HG03575 (cell line): Measurements from ENCODE around the gene PPFIBP1.
A peak's percentile ranks its signal among the peaks of the same experiment; 100 is the strongest.
"Not testable (repeated sequence)": the region's sequence is repeated elsewhere in the genome, so short reads cannot be mapped to it uniquely, and the experiment has no call there.

Source experiments
- ATAC-seq: cut with Tn5 transposase; IDR thresholded peaks from one replicate; pipeline ENCODE4 v1.9.1; 2021; ENCODE audit not compliant: unreplicated experiment, insufficient number of reproducible peaks, low FRiP score; ENCODE audit errors: extremely low read depth

Gene PPFIBP1

DNA sequence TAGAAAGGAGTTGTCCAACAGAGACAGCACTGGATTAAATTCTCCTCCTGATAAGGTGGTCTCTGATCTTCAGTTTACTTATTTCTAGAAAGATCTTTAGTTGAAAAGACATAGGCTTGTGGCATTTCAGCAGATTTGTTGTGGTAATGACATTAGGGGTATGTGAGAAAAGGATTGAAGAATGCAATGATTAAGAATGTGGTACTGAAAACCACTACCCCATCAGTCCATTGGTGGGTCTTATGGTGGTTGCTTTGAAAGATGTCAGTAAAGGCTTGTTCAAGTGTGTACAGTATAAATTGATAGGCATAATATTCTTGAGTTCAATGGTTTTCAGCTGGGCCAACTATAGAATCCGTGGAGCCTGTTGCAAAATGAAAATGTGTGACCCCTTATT lies 10.8 kb downstream of the PPFIBP1 start:
- ATAC-seq: peak; percentile 2

DNA sequence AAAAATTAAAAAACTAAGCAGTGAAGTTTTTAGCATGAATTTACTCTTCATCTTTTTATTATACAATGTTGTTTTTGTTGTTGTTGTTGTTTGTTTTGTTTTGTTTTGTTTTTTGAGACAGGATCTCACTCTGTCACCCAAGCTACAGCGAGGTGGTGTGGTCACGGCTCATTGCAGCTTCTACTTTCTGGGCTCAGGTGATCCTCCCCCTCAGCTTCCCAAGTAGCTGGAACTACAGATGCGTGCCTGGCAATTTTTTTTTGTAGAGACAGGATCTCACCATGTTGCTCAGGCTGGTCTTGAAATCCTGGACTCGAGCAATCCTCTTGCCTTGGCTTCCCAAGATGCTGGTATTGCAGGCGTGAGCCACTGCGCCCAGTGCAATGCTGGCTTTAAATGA lies 11.3 kb downstream of the PPFIBP1 start:
- no peak for ATAC-seq

DNA sequence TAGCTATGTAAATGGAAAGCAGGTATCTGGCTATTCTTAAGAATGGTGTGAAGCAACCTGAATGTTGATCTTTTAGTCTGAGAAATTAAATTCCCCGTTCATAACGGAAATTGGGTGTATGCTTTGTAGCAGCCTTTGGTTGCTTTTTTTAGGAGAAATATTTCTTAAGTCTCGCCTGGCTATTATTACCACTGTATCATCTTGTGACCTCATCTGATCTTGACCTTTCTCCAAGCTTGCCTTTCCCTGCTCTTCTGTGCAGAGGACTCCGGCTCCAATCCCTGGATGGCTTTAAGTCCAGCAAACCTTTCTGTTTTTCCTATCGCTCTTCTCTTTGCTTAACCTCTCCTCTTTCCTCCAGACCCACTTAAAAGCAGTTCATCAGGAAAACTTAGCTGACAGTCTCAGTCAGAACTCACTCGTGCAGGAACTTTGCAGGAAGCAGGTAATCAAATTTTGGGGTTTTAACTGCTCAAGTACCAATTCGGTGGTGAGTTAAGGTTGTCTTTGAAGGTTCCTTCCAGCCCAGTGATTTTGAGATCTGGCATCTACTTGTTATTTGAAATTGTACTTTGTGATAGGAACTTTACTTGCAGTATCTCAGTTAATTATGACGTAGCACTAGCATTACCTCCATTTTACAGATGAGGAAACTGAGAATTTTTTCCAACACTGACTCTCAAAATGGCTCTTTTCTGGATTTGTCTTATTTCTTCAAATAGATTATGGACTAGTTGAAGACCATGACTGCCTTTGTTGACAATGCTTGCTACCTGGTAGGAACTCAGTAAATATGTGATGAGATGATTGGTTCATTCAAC lies 14.1 kb downstream of the PPFIBP1 start:
- ATAC-seq: no peak

DNA sequence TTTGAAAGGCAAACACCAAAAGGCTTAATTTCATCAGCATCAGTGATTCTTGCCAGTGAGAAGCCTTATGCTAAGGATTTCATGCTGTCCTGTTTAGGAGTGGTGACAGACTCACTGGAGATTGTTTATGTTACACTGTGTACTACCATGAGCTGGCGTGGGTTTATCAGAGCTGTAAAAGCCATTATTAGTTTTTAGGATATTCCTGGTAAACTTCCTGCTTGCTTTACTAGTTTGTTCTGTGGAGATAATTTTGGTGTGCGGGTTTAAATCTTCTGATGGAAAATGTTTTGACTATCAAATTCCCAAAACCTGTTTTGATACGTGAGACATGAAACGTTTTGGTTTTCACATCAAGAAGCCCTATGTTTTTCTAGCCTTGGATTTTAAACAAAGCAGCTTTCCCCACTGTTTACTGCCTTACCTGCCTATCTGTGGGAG lies 15.2 kb downstream of the PPFIBP1 start:
- no peak for ATAC-seq

DNA sequence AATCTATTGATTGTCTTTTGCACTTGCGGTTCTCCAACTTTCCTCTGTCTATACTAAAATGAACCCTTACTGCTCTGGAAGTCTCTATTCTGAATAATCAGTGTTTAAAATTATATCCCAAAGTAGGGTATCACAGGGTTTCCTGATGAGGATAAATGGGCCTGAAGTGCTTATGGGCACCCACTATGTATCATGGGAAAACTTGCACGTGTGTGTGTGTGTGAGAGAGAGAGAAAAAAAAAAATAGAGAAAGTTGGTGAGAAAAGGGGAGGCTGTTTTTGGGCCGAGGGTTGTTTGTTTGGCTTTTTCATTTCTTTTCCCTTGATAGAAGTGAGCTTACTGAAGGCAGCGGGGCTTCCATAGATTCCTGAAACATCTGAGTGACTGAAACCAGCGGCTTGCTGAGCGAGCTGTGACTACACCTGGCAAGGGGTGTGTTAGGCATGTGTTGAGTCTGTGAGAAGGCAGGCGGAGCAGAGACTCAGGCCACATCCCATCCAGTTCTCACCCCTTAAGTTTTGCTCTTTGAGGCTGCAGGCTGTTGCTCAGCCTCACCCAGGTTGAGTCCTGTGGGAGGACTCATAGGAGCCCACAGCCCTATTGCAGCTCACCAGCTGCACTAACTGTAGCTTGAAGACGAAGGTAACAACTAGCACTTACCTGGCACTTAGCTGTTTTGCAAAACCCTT lies 17.2 kb downstream of the PPFIBP1 start:
- ATAC-seq: no peak

DNA sequence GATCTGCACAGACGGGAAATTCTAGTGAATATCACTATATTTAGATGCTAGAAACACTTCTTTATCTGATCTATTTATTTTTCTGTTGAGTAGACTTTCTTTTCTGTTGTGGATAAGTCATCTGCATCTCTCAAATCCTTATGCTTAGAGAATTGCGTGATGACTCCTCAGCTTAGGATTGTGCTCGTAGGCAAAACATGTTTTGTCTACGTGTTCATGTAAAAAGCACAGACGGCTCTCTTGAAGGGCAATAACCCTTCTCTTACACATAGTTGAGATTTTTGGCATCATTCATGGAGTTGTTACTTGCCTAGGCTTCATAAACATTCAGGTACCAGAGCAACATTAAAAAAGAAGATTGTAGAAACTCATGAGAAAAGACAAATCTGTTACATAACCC lies 18.6 kb downstream of the PPFIBP1 start:
- no peak for ATAC-seq

DNA sequence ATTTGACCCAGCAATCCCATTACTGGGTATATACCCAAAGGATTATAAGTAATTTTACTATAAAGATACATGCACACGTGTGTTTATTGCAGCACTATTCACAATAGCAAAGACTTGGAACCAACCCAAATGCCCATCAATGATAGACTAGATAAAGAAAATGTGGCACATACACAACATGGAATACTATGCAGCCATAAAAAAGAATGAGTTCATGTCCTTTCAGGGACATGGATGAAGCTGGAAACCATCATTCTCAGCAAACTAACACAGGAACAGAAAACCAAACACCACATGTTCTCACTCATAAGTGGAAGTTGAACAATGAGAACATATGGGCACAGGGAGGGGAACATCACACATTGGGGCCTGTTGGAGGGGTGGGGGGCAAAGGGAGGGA lies 20.9 kb downstream of the PPFIBP1 start:
- not testable (repeated sequence) for ATAC-seq

DNA sequence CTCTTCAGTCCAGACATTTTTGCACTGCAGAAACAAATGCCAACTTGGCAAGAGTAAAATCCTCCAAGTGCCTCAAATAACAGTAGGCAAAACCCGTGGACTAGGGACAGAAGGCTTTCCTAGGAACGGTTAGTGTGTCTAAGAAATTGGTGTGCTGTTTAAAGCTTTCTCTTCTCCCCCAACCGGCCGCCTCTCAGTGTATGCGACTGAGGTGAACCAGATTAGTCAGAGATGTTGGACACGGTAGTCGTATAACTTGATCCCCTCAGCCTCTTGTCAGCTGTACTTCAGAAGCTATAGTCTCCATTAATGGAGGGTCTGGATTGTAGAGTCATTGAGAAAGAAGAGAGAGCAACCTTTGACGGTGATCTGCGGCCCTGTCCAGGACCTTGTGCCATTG lies 21.7 kb downstream of the PPFIBP1 start:
- no peak for ATAC-seq

DNA sequence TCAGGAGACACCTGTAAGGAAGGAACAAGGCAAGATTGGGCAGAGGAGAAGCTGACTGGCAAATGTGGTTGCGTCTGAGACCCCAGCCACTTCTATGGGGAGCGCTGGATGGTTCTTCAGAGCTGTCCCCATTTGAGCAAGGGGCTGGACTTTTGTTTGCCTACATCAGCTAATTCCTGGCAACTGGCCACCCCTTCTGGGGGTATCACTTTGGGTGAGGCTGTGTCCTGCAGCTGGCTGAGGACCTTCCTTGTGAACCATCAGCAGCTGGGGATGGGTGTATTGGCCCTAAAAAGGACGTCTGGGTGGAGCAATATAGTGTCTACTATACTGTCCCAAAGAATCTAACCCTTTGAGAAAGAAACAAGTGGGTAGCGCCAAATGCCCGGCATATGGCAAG lies 23.6 kb downstream of the PPFIBP1 start:
- no peak for ATAC-seq

DNA sequence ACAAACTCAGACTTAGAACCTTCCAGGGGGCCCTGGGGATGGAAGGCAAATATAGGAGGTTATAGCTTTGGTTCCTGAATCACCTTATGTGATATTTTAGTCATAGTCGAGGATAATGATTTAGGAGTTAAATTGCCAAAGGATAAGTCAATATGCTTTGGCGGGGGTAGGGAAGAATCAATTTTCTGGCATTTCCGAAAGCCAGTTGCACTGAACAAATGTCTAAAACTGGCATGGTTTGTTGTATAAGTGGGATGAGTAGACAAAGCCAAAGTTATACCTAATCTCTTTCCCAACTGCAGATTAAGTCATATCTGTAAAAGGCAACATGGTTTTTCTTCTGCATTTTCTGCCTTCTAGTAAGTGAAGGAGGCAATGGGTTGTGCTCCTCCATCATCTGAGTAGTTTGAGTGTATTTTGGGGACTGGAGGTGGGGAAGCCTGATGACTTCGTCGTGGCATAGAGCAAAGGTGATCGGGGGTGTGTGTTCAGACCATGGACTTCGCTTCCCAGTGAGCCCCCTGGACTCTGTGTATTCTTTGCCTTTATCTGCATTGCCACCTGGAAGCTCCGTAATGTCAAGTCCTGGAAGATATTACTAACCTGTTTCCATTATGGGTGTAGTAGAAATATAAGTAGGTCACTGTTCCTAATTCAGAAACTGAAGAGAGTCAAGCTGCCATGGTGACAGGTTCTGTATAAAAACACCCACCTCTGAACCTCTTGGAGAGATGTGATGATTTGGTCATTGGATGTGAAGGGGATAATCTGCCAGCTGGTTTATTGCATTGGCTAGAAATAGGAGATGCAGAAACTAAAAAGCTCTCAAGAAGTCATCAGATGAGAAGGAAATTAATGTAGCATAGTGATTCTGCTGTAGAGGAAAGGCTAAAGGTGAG lies 24.5 kb downstream of the PPFIBP1 start:
- no peak for ATAC-seq

DNA sequence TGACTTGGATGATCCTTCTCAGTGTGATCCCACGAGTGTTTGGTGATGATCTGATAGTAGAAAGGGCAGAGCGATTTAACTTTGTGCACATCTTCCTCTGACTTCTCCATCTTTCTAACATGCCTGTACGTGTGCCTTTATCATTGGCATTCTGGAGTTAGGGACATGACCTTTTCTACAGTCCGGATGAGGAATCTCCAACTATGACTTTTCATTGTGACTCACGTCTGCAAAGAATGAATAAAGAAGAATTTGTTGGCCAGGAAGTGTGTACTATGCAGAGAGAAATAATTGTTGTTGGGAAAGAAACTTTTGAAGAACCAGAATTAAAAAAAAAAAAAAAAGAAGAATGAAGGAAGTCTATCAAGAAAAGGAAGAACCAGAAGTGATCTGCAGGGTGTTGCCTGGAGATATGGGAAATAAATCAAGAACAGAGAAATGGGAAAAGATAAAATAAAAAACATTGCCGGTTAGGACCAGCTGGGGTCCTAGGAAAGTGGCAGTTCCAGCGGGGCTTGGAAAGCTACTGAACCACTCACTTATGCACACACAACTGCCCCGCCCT lies 25.3 kb downstream of the PPFIBP1 start:
- no peak for ATAC-seq

DNA sequence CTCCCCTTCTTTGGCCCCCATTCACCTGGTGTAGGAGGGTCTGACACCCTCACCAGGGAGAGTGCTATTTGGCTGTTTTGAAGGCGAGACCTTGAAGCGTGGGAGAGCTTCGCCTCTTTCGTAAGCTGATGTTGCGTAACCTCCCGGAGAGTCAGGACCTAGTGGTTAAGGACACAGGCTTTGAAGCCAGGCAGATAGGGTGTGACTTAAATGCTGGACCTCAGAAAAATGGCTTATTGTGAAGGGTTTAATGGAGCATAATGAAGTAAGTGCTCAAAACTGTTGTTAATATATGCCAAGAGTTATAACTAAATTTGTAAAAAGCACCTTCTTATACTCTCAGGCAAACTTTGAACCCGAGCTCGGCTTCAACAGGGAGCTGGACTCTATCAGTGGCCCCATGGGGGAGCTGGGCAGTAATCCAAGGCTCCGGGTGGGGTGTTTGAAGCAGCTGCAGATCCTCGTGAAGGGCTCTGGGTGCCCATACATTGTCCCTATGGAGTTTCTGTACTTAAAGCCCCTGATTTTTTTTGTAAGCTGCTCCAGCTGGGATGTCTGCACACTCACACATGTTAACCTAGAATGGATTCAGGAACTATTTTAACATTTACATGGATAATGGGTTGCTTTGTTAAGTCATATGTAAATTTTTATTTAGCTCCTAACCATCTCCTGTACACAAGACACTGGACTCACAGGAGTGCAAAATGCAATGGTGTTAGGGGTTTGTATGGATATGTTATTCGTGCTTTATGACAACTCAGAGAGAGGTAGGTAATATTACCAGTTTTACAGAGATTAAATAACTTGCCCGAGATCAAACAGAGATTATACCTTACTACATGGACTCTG lies 26.0 kb downstream of the PPFIBP1 start:
- ATAC-seq: no peak

DNA sequence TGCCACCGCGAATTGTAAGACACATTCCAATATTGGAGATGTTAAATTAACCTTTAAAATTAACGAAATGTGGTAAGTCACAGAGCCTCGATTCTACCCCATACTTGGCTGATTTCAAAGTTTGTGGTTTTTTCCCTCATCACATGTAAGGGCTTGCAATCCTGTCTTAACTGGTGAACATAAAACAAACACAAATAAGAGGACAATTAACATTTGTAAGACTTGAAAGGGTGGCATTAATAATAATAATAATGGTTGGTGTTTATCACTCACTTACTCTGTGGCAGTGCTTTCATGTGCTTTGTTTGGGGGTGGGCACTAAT lies 26.6 kb downstream of the PPFIBP1 start:
- ATAC-seq: no peak

DNA sequence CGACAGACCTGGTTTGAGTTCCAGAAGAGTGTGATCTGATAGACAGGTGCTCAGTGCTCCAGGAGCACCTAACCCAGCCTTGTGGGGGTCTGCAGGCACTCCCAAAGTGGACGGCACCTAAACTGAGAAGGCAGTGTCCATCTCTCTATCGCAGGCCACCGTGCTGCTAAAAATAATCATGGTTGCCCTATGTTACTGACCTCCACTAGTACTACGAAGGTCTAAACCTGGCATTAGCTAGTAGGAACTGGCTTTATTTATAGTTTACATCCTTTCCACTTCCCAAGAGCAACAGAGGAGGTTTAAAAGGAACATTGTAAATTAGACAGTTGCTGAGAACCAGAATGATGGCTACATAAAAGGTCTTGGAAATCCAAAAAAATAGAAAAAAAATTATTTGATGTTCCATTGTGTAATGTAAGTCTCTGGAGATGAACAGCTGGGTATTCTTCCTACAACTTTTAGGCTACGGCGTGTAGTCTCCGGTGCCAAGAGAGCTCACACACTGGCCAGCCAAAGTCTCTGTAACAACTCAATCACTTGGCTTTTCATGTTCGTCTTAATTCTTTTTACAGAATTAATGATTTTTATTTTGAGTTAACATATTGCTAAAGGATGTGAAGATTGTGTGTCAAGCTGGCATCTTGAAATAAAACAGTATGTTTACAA lies 27.3 kb downstream of the PPFIBP1 start:
- no peak for ATAC-seq

DNA sequence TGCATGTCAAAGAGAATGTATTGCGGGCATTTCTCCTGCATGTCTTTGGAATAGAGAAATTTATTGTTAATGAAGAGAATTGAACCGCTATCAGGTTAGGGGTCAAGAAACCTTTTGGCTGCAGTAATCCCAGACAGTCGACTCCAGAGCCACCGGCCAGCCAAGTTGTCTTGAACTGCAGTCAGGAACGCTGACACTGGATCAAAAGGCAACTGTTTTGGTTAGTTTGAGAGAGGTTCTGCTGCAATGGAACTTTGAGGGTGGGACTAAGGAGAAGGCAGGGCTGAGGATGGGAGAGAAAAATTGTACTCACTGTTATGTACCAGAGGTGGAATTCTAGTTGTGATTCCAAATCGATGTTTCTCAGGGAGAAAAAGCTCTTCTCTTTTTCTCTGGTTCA lies 28.2 kb downstream of the PPFIBP1 start:
- no peak for ATAC-seq

DNA sequence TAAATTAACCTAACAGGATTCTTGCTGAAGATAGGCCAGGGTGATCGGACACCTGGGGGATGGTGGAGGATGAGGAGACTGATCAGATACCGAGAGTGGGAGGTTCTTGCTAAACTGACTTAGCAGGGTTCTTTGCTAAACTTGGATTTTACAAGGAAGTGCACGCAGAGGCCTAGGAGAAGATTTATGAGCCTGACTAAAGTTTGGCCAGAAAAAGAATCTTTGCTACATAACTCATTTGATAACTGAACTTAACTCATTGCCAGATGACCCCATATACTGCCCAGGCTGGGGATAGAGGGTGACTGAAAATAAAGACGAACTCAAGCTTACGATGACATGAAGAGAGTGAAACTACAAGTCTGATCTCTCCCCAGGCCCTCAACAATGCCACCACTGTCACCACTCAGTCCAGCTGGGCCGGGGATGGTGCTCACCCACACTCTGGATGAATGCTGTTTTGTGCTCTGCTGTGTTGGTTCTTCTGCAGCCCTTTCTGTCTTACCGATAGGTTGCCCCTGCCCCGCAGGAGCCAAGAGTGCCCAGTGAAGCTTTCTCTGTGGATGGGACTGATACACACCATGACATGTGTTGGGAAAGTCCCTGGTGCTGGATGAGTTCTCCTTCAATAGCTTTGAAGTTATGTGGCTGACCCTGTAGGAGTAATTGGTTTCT lies 29.0 kb downstream of the PPFIBP1 start:
- no peak for ATAC-seq

DNA sequence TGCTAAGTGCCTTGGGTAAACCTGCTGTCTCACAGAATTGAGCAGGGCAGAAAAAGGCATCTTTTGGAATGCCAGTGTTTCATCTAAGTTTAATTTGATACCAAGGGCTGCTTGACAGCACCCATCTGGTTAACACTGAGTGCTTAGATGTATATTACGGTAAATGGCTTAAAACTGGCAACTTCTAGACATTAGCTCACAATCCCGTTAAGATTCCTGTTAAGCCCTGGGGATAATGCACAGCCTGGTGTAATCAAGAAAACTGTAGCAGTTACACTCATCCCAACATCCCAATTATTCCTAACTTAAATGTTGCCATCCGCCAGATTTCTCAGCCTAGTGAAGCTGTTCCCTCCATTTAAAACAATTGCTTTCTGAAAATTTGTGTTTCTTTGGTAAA lies 29.9 kb downstream of the PPFIBP1 start:
- no peak for ATAC-seq
